ENCODE results near the gene CPVL. TPM values are rescaled to one million over a fixed set of nuclear protein-coding genes. Genes with fewer than 3 reads are reported as not detected.

CPVL gene
- total and polyA plus RNA-seq, 2 donors (not counting 1 experiment from before 2014, with no cell fraction given): 2.6 TPM; not detected in 1

GRCh38 chr7:28953633-28954032 is 192.7 kb downstream of the CPVL start:
- H2AFZ ChIP-seq (ENCODE audit: insufficient read depth, low read depth, low read length, poor library complexity, severe bottlenecking): no peak overlapping the region
- no peak overlapping the region for H3K9ac ChIP-seq (ENCODE audit: low read length)
- Mint-ChIP-seq H3K4me3 (no peak overlapping the region), H3K9me3 (ENCODE audit: insufficient read depth) (no peaks in the 10 kb centered on the region), H3K4me1 (peaks cover 18% of the 10 kb centered on the region), H3K27me3 (peaks cover 61% of the 10 kb centered on the region), H3K27ac (no peak overlapping the region)
- ChIA-PET POLR2A (no interaction called here), CTCF (interaction anchor here (1.0 to 6.0 kb wide), 3 partner anchors 26 to 32 kb away, joined by 3 to 21 read pairs (median 4); no protein-coding TSS in a partner anchor)
- DNase-seq (no peak), ATAC-seq (ENCODE audit: low read depth) (no peak)
- peaks cover 0 to 54% (median 21%) of the 10 kb centered on the region in 4 experiments for H3K27me3 ChIP-seq (replicated peaks in 1 of 4; ENCODE audit: control extremely low read depth in 1 of 4, control insufficient read depth in 3 of 4, insufficient read depth in 4 of 4, low read length in 3 of 4)
- H4K20me1 ChIP-seq (ENCODE audit: control insufficient read depth, insufficient read depth, low read length, poor library complexity, severe bottlenecking): no peaks in the 10 kb centered on the region
- TF ChIP-seq EZH2 (IDR thresholded peaks at IDR 0.05; ENCODE audit: borderline replicate concordance, insufficient read depth, low read depth, low read length, poor library complexity, severe bottlenecking) (no peak), CTCF (IDR thresholded peaks at IDR 0.05) (no peak)
- no peak overlapping the region for H3K4me3 ChIP-seq (ENCODE audit: control extremely low read depth in 1 of 5, extremely low read depth in 1 of 5, insufficient read depth in 1 of 5, low read depth in 2 of 5, low read length in 4 of 5)
- H3K27ac ChIP-seq (ENCODE audit: low read length in 2 of 2): no peak overlapping the region
- H3K4me1 ChIP-seq (ENCODE audit: control insufficient read depth in 2 of 2, insufficient read depth in 2 of 2, low read length in 2 of 2): peaks cover 22 to 29% of the 10 kb centered on the region in 2 donors
- H3K4me2 ChIP-seq (replicated peaks; ENCODE audit: low read depth, low read length, poor library complexity, severe bottlenecking): no peak overlapping the region
- 56% methylated on average over 2 of the region's 4 CpGs for WGBS (ENCODE audit: insufficient coverage)
- intact Hi-C loops (cut with micrococcal nuclease): no loop called here
- H3K79me2 ChIP-seq (ENCODE audit: control insufficient read depth, insufficient read depth, low read length): no peaks in the 10 kb centered on the region
- peaks cover 0 to 31% (median 0%) of the 10 kb centered on the region in 3 donors for H3K9me3 ChIP-seq (ENCODE audit: control extremely low read depth in 1 of 3, control insufficient read depth in 2 of 3, insufficient read depth in 1 of 3, low read length in 2 of 3)
- no peaks in the 10 kb centered on the region for H3K36me3 ChIP-seq (replicated peaks in 1 of 2; ENCODE audit: control extremely low read depth in 1 of 2, control insufficient read depth in 1 of 2, extremely low read depth in 1 of 2, insufficient read depth in 2 of 2, low read length in 1 of 2)

Other genes starting within 250 kb of the CPVL start
- not detected in 2 replicates for gene TRIL, start 188.2 kb downstream of the CPVL start, total RNA-seq
- not detected in 2 replicates for gene TRIL, start 188.2 kb downstream of the CPVL start, polyA plus RNA-seq
- 0.86 and 2.9 TPM in 2 replicates for gene CHN2, start 48.2 kb upstream of the CPVL start, total RNA-seq
- gene CHN2, start 48.2 kb upstream of the CPVL start, polyA plus RNA-seq: 0.74 and 1.4 TPM in 2 replicates

Measured in B cell (primary cell).